GM19043 (cell line): Measurements from ENCODE around the gene TMPRSS4.

Experiments
- ATAC-seq: cut with Tn5 transposase; IDR thresholded peaks from one replicate; pipeline ENCODE4 v1.9.1; 2021; ENCODE audit warnings: low read depth; ENCODE audit not compliant: unreplicated experiment

Gene TMPRSS4, protein sequence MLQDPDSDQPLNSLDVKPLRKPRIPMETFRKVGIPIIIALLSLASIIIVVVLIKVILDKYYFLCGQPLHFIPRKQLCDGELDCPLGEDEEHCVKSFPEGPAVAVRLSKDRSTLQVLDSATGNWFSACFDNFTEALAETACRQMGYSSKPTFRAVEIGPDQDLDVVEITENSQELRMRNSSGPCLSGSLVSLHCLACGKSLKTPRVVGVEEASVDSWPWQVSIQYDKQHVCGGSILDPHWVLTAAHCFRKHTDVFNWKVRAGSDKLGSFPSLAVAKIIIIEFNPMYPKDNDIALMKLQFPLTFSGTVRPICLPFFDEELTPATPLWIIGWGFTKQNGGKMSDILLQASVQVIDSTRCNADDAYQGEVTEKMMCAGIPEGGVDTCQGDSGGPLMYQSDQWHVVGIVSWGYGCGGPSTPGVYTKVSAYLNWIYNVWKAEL

DNA sequence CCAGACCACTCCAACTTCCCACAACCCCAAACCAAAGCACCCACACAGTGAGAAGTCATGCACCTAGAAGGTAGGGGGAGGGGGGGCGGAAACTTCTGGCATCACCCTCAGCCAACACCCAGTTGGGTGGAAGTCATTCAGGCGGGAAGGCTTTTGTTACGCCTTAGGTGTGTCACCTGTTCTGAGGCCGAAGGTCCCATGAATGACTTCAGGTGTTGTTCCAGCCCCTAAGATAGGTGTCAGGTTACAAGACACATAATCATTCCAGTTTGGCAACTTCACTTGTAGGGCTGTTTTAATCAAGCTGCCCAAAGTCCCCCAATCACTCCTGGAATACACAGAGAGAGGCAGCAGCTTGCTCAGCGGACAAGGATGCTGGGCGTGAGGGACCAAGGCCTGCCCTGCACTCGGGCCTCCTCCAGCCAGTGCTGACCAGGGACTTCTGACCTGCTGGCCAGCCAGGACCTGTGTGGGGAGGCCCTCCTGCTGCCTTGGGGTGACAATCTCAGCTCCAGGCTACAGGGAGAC lies at the start of gene TMPRSS4:
TSS of gene TMPRSS4 (plus strand) at position 325 of the 528 bp plus-strand sequence. CDS start 225 bp downstream, outside the sequence.
- no peak for ATAC-seq

DNA sequence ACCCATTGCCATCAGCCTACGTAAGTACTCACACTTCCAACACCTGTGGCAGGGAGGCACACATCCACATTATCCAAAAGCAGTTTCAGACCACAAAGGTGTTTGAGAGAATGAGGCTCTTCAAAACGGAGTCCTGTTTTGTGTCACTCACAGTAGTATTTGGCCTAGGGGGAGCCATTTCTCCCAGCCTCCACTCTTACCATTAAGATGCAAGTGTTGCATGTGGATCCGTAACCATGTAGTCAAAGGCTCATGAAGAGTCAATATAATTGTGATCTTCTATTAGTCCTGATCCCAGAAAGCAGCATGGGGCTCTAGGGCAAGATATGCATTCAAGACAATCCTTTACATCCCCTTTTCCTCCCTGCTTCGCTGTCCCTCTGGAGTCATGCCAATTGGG lies 49.2 kb upstream of the TMPRSS4 start:
- ATAC-seq: no peak

DNA sequence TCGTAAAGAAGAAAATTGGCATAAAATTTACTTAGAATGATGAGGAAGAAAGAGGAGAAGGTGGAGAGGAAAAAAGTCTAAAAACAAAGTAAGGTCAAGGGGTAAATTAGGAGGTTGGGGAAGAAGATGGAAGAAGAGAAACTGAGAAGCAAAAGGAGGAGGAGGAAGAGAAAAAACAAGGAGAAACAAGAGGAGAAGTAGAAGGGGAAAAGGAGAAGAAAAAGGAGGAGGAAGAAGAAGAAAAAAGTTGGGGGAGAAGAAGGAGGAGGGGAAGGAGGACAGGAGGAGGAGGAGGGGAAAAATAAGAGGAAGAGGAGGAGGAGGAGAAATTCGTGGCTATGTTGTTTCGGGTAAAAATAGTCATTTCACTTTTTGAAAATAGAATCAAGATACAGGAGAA lies 48.3 kb upstream of the TMPRSS4 start:
- ATAC-seq: no peak

DNA sequence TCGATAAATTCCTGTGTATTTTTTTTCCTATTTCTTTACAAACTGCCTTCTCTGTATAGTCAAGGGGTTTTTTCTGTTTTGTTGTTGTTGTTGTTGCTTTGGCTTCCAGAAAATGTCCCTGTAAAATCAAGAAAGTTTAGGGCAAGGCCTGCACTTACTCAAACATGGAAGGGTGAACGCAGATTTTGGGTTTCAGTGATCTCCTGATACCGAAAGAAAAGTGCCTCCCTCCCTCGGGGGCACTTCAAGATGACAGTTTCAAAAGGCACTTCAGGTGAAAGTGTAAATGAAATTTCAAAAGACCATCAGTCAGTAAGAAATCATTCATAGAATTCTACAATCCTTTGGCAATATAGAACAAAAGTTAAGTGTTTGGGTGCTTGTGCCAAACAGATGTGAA lies 43.4 kb upstream of the TMPRSS4 start:
- no peak for ATAC-seq

DNA sequence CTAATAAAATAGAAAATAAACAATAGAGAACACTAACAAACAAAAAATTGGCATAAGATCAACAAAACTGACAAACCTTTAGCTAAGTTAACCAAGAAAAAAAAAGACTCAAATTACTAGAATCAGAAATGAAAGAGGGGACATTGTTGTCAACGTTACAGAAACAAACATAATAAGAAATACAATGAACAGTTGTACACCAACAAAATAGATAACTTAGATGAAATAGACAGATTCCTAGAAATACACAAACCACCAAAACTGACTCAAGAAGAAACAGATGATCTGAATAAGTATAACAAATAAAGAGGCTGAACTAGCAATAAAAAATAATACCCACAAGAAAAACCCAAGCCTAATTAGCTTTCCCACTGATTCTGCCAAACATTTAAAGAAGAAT lies 34.7 kb upstream of the TMPRSS4 start:
- no peak for ATAC-seq

DNA sequence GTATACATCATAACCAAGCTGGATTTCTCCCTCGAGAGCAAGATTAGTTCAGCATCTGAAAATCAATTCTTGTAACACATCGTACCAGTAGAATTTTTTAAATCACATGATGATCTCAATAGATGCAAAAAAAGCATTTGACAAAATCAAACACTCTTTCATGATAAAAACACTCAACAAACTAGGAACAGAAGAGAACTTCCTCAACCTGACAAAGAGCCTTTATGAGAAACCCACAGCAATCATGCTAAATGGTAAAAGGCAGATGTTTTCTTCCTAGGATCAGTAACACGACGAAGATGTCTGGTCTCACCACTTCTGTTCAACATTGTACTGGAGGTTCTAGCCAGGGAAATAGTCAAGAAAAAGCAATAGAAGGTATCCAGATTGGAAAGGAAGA lies 34.1 kb upstream of the TMPRSS4 start:
- ATAC-seq: no peak

DNA sequence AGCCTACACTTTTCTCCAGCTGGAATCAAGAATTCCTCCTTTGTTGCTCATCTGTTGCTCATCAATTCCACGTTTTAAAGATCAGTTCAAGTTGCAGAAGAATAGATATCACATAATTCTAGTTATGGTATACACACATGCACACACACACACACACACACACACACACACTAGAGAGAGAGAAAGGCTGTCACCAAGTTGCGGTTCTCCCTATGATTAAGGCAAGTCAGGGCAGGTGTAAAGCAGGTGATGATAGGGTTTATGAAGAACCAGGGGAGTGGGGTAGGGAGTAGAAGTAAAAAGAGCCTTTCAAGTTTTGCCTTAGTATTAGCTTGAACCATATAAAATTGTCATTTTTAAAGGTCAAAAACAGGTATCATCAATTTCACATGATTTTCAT lies 31.7 kb upstream of the TMPRSS4 start:
- no peak for ATAC-seq

DNA sequence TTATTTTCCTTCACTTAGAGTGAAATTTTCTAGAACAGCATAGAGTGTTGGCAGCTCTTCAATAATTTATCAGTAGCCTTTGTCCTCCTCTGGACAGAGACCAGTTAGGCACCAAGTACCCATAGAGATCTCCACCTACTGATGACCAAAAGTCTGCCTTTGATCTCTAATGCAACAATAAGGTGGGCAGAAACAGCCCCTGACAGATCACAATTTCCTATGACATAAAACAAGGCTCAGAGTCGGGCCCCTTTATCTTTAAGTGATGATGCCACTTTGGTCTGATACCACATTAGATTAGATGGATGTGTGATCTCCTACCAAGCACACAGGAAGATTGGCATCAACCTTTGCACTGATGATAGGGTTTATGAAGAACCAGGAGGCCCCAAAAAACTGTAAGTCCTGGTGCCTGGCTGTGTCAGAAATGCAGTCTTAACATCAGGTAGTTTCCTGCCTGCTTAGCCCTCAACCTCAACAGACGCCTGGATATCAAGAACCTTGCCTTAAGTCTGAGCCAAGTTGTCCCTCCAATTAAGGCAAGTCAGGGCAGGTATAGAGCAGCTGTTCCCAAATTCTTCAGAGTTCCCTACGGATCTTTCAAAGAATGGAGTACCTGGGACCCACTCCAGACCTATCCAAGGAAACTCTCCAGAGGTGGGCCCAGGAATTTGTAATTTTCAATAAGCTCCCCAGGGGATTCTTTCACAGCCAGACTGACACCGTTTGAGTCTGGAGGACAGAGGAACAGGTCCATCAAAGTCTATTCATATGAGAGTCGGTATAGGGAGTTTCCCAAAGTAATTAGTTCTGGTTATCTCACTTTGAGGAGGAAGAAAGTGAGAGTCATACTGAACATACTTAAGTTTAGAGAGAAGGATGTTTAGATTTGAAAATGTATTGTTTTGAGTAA lies 30.6 kb upstream of the TMPRSS4 start:
- no peak for ATAC-seq

DNA sequence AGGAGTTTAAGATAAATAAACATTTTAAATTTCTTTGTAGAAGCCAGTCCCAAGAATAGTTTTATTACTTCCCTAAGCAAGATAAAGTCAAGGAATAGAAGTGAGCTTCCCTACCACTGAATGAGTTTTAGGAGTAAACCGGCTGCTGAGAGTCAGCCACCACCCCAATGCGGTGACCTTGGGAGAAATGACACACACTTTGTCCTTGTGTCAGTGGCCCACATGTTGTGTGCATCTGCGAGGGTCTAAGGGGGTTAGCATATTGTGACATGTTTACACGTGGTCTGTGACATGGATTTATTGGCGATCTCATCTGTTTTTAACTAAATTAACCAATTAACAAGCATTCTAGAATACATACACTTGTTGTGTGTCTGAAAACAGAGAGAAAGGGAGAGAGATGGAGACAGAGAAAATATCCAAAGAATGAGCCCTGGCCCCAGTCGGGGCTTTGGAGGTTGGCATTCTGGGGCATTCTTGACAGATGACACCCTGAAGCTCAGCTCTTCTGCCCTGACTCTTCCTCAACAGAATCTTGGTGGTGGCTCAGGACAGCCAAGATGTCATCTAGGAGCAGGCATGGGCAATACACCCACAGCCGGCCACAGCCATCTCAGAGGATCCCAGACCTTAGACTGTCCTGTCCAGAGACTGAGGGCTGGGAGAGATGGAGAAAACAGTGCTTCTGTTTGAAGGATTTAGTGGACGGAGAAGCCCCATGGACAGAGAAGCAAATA lies 29.7 kb upstream of the TMPRSS4 start:
- no peak for ATAC-seq

DNA sequence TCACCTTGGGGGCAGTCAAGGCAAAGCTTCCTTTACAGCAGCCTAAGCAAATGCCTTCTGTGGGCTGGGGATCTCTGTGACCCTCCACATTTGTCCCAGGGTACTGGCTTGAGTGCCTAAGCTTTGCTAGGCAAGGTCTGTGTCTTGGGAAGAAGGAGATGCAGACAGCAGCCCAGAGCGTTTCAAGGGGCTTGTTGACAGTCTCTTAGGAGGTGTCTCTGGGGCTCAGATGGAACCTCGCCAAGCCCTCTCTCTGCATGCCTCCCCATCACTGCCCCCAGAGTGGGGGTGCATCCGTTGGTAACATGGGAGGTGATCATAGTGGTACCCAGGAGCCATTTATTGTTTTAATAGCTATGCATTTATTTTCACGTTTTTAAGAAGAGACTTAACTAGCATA lies 29.1 kb upstream of the TMPRSS4 start:
- ATAC-seq: no peak

DNA sequence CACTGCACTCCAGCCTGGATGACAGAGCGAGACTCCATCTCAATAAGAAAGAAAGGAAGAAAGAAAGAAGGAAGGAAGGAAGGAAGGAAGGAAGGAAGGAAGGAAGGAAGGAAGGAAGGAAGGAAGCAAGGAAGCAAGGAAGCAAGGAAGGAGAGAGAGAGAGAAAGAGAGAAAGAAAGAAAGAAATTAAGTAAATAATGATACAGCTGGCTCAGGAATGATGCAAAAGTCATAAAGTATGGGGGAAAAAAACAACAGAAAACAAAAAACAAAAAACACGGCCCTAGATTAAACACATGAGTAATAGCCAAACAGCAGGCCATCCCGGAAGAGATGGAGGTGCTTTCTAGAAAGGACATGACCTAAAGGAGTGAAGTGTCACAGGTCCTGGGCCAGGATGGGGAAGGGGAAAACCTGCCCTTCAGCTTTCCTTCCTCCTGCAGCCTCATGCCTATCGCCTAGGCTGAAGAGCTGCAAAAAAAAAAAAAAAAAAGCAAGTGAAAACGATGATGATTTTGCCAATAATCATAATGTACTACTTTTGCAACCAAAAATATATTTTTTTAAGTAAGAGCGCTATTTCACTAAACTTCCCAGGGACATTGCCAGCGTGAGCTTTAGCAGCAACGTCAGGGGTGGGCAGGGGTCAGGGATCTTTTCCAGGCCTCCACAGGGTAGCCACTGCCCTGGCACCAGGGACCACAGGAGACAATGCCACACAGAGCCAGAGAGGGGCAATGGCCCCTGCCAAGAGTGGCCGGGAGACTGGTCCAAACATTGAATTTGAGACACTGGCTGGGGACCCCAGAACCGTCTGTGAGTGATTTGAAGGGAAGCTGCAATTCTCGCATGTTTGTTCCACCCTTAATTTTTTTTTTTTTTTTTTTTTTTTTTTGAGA lies 28.2 kb upstream of the TMPRSS4 start:
- no peak for ATAC-seq

DNA sequence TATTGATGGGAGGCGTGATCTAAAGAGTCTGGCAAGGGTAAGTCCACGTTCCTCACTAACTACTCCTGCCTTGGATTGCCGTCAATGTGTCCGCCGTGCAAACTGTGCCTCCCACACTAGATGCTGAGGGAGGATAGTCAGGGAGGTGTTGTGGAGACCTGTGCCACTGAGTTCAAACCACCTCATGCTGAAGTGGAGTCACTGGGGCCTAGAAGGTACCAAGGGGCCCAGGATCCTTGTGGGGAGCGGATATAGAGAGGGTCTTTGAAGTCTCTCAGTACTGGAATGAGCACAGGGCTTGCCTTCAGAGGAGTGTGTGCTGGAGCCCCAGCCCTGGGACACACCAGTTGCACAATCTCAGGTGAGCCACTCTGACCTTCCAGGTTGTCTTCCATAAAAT lies 27.1 kb upstream of the TMPRSS4 start:
- ATAC-seq: no peak

DNA sequence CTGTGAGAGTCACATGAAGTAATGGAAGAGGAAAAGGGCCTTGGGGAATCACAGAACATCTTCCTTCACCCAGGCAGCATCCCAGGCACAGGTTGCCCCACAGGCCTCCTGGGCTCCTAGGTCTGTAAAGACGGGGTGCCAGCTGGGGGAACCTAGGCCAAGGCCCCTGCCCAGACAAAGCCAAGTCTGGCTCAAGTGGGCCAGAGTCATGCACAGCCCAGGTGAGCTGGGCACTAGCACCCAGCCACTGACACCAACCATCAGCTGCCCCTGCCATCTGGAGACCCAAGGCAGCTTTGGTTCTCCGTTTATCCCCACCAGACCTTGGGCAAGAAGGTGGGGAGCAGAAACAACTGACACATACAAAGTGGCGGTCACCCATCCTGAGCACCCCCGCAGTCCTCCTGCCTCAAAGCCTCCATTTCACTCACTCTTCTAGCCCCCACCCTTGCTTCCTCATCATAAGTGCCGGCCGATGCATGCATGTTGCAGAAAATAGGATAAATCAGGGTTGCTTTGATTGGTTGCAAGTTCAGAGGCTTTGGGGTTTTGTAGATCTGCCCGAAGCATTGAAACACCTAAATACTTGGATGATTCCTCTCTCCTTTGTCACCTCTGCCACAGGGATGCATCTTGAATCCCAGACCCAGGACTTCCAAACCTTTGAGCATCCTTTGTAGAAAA lies 26.5 kb upstream of the TMPRSS4 start:
- ATAC-seq: no peak

DNA sequence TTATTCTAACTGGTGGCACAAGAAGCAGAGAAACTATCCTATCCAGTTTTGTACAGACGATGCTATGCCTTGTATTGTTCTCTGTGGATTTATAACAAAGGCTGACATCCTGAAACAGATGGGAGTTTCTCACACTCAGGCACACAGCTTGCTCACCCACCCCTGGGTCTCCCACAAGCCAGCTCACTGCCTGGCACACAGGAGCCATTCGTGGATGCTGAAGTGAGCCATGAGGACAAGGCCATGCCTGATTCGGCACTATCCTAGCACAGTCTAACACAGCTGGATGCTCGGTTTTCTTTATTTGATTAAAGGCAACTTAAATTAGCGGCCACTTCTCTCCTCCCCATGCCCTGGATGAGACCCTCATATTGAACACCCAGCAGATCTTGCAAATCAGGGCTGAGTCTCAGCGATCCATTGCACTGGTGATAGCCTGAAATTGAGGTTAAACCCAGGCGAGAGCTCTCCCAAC lies 25.7 kb upstream of the TMPRSS4 start:
- ATAC-seq: no peak

DNA sequence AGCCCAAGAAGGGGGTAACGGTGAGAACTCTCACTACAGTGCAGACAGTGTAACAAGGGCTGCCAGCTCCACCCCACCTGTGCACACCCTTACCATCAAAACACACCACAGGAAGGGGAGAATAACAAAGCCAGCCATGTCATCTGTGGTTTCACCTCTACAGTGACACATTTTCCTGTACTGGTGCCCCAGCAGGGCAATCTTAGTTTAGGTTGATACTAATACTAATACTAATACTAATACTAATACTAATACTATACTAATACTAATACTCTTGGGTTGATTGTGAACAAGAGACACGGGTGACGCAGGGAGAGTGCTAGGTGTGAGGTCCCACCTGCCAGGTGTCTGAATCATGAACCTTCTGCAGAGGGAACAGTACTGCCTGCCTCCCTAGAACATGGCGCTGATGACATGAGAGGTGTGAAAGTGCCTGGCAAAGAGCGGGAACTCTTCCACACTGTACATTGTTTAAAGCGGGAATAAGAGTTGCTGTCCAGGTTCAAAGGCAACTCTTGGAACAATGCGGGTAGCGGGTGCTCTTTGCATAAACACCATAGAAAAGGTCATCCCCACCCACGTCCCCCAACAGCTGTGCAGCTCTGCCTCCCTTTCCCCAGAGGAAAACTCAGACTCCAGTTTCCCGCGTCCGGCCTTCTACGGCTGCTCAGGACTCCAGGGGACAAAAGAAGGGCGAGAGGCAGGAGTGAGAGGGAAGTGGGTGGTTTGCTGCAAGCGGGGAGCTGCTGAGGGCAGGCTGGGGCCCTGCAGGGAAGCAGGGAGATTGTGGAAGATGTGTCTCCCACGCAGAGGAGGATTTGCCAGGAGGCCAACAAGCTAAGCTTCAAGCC lies 25.0 kb upstream of the TMPRSS4 start:
- ATAC-seq: no peak

DNA sequence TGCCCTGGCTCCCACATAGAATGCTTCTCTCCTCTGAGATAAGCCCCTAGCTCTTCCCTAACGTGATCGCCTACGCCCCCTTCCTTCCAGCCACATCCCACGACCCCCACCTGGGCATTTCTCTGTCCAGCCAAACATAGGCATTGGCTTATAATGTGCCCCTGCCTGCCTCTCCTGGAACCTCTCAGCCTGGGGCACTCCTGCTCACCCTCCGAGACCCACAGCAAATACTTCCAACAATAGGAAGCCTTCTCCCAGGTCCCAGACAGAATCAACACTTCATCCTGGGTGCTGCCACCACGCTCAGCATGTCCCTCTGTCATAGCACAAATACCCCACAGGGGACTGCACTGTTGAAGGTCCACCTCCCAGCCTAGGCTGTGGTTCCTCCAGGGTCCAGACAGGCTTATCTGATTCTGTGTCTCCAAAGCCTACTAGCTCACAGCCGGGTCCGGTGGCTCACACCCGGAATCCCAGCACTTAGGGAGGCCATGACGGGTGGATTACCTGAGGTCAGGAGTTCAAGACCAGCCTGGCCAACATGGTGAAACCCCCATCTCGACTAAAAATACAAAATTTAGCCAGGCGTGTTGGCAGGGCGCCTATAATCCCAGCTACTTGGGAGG lies 24.2 kb upstream of the TMPRSS4 start:
- ATAC-seq: no peak
